Measurements from ENCODE around the gene NECTIN1.

NECTIN1 gene

DNA sequence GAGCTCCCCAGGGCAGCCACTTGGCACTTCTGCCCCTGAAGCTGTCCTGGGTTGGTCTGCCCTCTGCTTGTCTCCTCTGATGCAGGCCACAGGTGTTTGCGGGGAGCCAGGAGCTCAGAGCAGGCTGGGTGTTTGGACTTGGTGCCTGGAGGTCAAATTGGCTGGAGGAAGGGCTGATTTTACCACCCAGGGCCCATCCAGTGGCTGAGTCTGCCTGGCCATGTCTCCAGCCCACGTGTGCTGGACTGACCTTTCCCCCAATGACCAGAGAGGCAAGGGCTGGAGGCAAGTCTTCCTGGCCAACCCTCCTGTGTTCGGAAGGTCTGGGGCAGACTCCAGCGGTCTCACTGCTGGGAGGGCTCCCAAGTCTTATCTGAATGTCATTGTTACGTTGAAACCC lies 84.0 kb downstream of the NECTIN1 start:
- H3K4me3 ChIP-seq (replicated peaks in 1 of 2; ENCODE audit: low read depth in 2 of 2, low read length in 2 of 2) = no peak overlapping the region
- no peak for DNase-seq (ENCODE audit: low read depth in 2 of 2)
- TF ChIP-seq, protein P1, sequence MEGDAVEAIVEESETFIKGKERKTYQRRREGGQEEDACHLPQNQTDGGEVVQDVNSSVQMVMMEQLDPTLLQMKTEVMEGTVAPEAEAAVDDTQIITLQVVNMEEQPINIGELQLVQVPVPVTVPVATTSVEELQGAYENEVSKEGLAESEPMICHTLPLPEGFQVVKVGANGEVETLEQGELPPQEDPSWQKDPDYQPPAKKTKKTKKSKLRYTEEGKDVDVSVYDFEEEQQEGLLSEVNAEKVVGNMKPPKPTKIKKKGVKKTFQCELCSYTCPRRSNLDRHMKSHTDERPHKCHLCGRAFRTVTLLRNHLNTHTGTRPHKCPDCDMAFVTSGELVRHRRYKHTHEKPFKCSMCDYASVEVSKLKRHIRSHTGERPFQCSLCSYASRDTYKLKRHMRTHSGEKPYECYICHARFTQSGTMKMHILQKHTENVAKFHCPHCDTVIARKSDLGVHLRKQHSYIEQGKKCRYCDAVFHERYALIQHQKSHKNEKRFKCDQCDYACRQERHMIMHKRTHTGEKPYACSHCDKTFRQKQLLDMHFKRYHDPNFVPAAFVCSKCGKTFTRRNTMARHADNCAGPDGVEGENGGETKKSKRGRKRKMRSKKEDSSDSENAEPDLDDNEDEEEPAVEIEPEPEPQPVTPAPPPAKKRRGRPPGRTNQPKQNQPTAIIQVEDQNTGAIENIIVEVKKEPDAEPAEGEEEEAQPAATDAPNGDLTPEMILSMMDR (IDR thresholded peaks at IDR 0.05; ENCODE audit: low read depth, low read length) = no peak

DNA sequence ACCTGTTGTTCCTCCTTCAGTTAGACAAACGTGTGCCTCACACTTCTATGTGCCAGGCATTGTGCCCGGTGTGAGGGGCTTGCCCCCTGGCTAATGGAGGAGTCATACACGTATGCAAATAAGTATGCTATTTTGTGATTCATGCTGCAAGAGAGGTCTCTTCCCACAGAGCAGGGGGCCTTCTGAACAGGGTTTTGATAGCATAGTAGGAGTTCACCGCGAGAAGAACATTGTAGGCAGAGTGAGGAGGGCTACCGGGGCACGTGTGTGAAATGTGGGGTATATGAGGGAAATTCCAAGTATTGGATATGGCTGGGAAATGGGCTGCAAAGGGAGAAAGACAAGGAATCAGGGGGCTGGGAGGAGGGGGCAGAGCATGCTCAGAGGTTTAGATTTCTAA lies 84.5 kb downstream of the NECTIN1 start:
- no peak for DNase-seq (ENCODE audit: low read depth in 2 of 2)
- TF ChIP-seq, protein P1 (IDR thresholded peaks at IDR 0.05; ENCODE audit: low read depth, low read length) = no peak
- H3K4me3 ChIP-seq (replicated peaks in 1 of 2; ENCODE audit: low read depth in 2 of 2, low read length in 2 of 2) = no peak overlapping the region

DNA sequence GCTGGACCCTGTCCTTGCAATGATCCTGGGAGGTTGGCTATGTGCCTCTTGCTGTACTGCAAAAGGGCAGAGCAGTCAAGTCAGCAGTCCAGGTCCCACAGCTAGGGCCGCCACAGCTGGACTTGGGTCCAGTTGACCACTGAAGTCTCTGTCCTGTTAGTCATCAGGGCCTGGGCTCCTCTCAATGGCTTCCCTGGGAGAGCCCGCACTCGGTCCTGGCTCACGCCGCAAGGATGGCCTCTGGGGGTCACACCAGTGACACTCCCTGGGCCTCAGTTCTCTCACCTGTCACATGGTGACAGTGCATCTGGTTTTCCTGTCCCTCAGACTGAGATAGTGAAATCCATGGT lies 85.1 kb downstream of the NECTIN1 start:
- no peak for DNase-seq (ENCODE audit: low read depth in 2 of 2)
- no peak overlapping the region for H3K4me3 ChIP-seq (replicated peaks in 1 of 2; ENCODE audit: low read depth in 2 of 2, low read length in 2 of 2)
- TF ChIP-seq, protein P1 (IDR thresholded peaks at IDR 0.05; ENCODE audit: low read depth, low read length) = no peak

DNA sequence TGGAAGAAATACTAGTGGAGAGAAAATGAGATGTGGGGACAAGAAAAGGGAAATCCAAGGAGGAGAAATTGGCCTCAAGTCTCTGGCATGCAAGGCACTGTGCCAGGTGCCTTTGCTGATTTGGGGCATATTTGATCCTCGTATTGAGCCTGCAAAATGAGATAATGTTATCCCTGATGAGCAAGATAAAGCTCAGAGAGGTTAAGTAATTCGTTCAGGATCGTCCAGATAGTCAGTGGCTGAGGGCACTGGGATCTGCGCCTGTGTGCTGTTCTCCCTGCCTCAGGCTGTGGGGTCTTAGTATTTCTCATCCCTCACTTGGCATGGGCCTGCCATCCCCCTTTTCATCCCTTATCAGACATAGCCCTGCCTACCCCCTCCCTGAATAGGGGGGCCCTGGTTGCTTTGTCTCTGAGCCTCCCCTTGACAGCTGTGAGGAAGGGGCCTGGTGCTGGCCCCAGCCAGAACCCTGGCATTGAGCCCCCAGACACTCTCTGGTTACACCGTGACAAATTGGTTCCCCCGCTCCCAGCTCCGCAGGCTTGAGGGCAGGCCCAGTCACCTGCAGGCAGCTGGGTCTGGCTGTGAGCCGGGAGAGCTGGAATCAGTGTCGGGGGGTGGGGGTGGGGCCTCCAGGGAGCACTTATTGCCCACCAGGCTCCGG lies 85.7 kb downstream of the NECTIN1 start:
- no peak overlapping the region for H3K4me3 ChIP-seq (replicated peaks in 1 of 2; ENCODE audit: low read depth in 2 of 2, low read length in 2 of 2)
- TF ChIP-seq, protein P1 (IDR thresholded peaks at IDR 0.05; ENCODE audit: low read depth, low read length) = no peak
- DNase-seq (ENCODE audit: low read depth in 2 of 2) = no peak

DNA sequence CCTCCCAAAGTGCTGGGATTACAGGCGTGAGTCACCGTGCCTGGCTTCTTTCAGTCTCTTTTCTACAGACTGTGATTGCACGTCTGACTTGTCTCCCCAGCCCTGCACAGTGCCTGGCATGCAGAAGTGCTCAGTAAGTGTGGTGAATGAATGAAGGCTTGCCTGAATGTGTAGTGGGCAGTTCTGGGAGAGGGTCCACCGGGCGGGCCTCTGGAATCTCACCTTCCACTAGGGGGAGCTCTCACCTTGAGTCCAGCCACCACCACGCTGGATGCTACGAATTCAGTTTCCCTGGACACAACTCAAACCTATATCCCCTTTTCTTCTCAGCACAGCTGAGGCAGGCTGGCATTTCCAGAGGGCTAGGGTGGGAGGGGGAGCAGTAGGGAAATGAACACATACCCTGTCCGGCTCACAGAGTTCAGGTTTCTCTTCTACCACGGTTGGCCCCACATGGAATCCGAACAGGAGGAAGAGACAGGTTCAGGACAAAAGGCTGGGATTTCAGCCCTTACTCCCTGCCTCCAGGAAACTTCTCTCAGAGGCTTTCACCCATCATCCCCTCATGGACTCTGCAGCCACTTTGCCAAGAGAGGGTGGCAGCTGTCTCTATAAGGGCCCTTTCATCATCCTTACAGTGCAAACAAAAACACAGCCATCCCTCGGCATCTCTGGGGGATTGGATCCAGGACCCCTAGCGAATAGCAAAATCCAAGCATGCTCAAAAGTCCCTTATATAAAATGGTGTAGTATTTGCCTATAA lies 86.8 kb downstream of the NECTIN1 start:
- TF ChIP-seq, protein P1 (IDR thresholded peaks at IDR 0.05; ENCODE audit: low read depth, low read length) = peak; percentile 50
- no peak overlapping the region for H3K4me3 ChIP-seq (replicated peaks in 1 of 2; ENCODE audit: low read depth in 2 of 2, low read length in 2 of 2)
- DNase-seq (ENCODE audit: low read depth in 2 of 2) = peak; percentile 11 to 23

DNA sequence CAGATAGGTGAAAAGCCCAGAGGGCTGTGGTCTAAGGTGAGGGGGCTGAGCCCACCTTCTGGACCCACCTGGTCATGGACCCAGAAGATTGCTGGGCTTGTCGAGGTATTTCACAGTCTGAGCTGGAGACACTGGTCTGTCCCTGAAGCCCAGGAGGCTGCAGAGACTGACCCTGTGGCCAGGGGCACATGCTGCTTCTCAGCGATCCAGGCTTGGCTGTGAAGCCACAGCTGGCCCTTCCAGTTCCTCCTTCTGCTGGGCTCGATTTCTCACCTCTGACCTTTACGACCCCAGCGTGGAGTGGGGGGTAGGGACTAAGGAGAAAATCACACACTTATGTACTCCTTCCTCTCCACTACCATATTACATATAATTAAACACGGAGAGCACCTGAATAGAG lies 88.5 kb downstream of the NECTIN1 start:
- DNase-seq (ENCODE audit: low read depth in 2 of 2) = no peak
- TF ChIP-seq, protein P1 (IDR thresholded peaks at IDR 0.05; ENCODE audit: low read depth, low read length) = no peak
- H3K4me3 ChIP-seq (replicated peaks in 1 of 2; ENCODE audit: low read depth in 2 of 2, low read length in 2 of 2) = no peak overlapping the region

All from cardiac fibroblast (primary cell).